G401 (cell line): Measurements from ENCODE around the gene LRCH1. TPM values are rescaled to one million over a fixed set of nuclear protein-coding genes. Genes with fewer than 3 reads are reported as not detected.

Experiments used
- DNase-seq: peaks from one replicate; pipeline ENCODE4 v3.0.0-alpha.2; 2015; ENCODE audit warnings: low spot score
- in situ Hi-C: cut with HindIII; loops from 2 replicates; pipeline ENCODE4 v1.10.0; 2016; ENCODE audit warnings: low sequenced_read_pairs, mixed read lengths
- total RNA-seq: library from RNA; depleted of rRNA; stranded (reverse); fragments of >200 nt; shearing (Covaris generic); gene quantifications from 2 replicates; pipeline ENCODE4 v1.2.3, GENCODE V29; 2014

LRCH1 gene
- total RNA-seq, 1 experiment from 2014 or later, result 0.85 TPM

- no peak for DNase-seq
- in situ Hi-C loops, result no loop called here
Measured at GRCh38 chr13:46577696-46578589, 25.0 kb downstream of the LRCH1 start.

DNA sequence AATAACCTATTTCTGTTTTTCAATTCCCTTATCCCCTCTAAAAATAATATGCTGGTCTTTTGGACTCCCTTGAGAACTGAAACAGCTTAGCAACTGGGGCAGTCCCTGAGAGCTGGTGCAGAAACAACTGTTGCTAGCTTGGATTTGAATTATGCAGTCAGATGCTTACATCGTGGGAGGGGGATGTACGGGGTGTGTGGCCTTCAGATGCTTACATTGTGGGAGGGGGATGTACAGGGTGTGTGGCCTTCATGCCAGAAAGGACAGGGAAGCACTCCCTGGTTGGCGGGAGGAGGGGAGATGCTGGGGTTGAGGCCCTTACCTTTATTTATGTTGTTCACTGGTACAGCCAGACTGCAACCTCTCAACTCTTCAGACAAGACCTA, 25.6 kb downstream of the LRCH1 start:
- in situ Hi-C loops, result no loop called here
- DNase-seq, result no peak

- in situ Hi-C loops, result no loop called here
Measured at GRCh38 chr13:46580362-46580839, 27.4 kb downstream of the LRCH1 start.

DNA sequence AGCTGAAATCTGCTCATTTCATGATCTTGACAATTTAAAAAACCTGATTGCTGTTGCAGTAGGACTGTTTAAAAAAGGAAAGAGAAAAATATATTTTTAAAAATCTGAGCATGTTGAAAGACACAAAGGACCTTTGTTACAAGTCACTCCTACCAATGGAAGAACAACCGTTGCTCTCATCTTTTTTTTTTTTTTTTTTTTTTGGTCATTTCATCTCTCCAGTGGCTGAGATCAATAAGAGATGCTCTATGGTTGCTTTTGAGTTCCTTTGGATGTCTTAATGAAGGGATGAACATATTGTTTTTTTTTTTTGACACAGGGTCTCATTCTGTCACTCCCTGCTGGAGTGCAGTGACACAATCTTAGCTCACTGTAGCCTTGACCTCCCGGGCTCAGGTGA, 29.2 kb downstream of the LRCH1 start:
- in situ Hi-C loops, result no loop called here
- DNase-seq, result no peak

More at GRCh38 chr13:46580362-46580839, 27.4 kb downstream of the LRCH1 start:
- no peak for DNase-seq

GRCh38 chr13:46586751-46587514, 34.0 kb downstream of the LRCH1 start:
- no peak for DNase-seq
- in situ Hi-C loops, result no loop called here

DNA sequence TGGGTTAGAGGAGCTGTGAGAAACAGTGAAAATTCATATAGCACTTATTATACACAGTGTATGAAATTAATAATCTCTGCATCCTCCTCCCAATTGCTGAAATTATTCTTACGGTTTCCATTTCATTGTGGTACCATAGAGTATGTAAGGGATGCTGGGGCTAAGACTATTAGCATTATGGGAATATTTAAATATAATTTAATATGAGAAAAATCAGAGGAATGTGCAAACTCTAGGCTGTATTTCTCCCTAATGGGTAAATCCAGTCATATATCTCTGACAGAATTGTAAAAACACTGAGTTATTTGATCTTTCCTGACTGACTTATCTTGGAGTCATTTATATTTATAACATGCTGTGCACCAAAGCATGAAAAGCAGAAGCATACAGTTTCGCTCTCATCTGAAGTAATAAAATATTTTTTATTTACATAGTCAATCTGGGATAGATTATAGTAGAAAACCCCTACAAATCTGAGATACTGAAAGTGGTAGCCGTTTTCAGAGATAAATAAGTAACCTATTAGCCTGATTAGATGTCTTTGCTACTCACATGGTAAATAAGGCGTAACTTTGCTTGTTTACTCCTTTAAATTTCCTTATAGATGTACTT, 34.9 kb downstream of the LRCH1 start:
- in situ Hi-C loops, result no loop called here
- no peak for DNase-seq

DNA sequence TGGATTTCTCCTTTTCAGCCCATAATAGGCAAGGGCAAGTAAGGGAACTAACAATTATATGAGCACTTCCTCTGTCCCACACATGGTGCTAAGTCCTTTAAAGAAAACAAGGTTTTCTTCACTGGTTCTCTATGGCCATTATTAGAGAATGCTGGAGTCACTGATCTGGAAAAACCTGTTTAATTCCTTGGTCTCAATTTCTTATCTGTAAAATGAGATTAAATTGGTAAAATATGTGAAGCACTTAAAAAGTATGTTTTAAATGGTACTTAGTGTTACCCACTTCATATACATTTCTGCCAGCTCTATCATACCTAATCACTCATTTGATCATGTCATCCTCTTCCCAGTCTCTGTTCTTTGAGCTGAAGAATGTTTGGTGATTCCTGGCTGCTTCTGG, 39.4 kb downstream of the LRCH1 start:
- in situ Hi-C loops, result no loop called here
- DNase-seq, result no peak

GRCh38 chr13:46593398-46593797, 40.4 kb downstream of the LRCH1 start:
- in situ Hi-C loops, result no loop called here
- no peak for DNase-seq

DNA sequence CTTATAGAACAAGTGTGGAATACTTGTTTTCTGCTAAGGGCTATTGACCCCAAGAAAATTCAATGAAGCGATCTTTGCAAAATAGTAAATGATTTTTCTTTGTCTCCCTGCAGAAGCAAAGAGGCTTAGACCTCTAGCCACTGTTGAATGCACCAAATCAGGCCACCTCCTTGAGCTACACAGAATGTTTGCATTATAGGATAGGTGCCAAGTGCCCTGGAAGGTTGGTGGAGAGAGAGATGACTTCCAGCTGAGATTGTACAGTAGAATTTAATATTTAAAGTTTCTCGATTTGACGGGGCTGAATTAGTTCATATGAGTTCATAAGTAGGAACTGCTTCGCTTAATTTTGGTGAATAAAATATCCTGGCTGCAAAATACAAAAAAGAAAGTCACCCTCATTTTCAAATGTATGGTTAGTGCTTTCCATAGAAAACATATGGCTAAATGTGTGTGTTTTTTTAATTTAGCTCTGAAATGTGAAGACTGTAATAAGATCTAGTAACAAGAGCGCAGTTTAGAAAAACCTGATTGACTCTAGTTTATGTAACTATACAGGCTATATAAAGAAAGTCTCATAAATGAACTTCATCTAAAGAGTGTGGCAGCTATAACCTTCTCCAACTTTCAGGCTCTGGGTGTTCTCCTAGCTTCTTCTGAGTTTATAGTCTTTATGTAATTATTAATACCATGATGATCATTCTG, 41.6 kb downstream of the LRCH1 start:
- no peak for DNase-seq
- in situ Hi-C loops, result no loop called here

DNA sequence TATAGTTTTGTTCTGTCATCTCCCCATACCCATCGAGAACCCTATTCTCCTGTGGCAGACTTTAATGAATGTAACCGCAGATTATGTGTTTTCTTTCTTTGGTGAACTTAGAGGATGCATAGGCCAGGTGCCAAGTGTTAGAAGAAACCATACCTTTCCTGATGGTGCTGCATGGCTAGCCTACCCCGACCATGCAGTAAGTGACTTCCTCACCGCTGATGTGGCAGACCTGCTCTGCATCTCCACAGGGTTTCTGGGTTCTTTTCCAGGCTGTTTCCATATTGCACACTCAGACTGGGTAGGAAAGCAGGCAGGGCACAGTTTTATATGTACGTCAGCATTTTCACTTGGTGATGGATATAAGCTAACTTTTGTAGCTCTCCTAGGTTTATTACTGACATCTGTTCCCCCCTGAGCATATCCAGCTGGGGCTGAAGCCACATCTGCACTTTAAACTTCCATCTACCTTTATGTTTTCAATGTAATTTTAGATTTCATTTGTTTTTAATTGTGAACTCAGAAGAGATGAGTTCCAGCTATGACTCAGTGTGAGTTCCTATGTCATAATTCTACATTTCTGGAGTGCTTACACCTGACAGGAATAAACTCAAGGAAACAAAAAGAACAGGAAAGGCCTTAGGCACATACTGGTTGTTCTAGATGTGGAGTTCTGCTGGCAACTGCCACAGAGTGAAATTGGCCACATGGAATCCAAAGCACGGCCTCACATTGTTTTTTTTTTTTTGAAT, 42.3 kb downstream of the LRCH1 start:
- in situ Hi-C loops, result no loop called here
- peak; percentile 67 for DNase-seq

DNA sequence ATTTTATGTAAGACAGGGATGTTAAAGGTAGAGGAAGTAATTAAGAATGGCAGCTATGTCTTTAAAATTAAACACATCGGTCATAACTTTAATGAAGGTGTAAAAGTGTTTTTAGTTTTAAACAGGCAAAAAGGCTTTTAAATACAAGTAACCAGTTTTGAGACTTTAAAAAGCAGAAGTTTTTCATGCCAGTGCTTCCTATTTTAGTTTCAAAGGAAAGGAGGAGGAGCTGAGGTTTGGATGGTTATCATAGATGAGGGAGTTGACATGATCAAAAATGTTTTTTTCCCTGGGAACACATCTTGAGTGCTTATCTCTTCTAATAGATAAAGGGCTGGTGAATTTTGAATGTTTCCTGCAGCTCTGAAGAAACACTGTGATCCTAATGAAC, 42.9 kb downstream of the LRCH1 start:
- in situ Hi-C loops, result no loop called here
- DNase-seq, result no peak

GRCh38 chr13:46596466-46596865, 43.5 kb downstream of the LRCH1 start:
- in situ Hi-C loops, result no loop called here
- DNase-seq, result no peak

- in situ Hi-C loops, result no loop called here
- no peak for DNase-seq
Measured at GRCh38 chr13:46598140-46598819, 45.3 kb downstream of the LRCH1 start.

- in situ Hi-C loops, result no loop called here
- no peak for DNase-seq
Measured at GRCh38 chr13:46598820-46599180, 45.8 kb downstream of the LRCH1 start.

DNA sequence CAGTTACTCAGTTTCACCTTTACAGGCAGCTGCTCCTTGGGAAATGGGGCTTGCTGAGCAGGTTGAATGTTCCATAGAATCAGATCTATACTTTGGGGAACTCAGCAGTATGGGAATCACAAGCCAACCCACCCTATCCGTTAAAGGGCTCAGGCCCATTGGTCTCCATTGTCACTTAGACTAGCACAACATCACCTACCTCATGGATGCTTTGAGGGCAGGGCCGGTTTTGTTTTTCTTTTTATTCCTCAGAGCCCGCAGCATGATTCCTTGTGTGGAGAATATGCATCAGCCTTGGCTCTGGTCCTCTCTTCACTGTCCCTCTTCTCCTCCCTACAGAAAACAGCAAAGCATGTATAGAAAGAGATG, 48.0 kb downstream of the LRCH1 start:
- in situ Hi-C loops, result no loop called here
- DNase-seq, result no peak

DNA sequence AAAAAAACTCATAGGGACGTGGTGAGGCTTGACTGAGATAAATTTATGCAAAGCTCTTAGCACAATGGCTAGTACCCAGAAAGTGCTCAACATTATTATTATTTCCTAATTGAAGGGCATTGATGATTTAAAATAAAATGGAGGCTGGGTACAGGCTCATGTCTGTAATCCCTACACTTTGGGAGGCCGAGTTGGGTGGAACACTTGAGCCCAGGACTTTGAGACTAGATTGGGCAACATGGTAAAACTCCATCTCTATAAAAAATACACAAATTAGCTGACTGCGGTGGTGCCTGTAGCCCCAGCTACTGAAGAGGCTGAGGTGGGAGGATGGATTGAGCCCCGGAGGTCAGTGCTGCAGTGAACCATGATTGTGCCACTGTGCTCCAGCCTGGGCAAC, 49.6 kb downstream of the LRCH1 start:
- no peak for DNase-seq
- in situ Hi-C loops, result no loop called here

DNA sequence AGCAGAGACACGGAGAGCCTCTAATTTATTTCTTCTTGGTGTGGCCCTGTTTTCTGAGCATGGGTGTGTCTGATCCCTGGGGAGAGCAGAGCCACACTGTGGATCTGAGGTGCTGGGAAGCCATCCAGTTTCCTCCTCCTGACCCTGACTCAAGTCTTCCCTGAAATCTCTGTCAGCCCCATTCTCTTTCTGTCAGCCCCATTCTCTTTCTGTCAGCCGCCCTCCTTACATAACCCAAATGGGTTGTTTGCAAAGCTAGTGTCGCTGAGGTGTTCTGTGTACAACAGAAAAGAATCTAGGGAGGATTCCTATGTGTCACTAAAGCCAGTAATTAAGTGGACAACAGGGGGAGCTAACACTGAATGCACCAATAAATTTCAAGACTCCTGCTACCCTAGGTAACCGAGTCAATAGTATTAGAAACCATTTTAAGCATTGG, 50.2 kb downstream of the LRCH1 start:
- no peak for DNase-seq

GRCh38 chr13:46604226-46604990, 51.4 kb downstream of the LRCH1 start:
- DNase-seq, result no peak
- in situ Hi-C loops, result no loop called here

More for the DNA sequence above, 50.2 kb downstream of the LRCH1 start:
- in situ Hi-C loops, result no loop called here
